CD4-positive, alpha-beta T cell treated with Interleukin-4 for 1 hour (primary cell): ENCODE measurements around the gene DPH3.
A peak's percentile ranks its signal among the peaks of the same experiment; 100 is the strongest.

Experiments
- DNase-seq, 2 donors: peaks; one replicate each; pipeline ENCODE4 v3.0.0-alpha.2; 2020 to 2022

The DPH3 gene

DNA sequence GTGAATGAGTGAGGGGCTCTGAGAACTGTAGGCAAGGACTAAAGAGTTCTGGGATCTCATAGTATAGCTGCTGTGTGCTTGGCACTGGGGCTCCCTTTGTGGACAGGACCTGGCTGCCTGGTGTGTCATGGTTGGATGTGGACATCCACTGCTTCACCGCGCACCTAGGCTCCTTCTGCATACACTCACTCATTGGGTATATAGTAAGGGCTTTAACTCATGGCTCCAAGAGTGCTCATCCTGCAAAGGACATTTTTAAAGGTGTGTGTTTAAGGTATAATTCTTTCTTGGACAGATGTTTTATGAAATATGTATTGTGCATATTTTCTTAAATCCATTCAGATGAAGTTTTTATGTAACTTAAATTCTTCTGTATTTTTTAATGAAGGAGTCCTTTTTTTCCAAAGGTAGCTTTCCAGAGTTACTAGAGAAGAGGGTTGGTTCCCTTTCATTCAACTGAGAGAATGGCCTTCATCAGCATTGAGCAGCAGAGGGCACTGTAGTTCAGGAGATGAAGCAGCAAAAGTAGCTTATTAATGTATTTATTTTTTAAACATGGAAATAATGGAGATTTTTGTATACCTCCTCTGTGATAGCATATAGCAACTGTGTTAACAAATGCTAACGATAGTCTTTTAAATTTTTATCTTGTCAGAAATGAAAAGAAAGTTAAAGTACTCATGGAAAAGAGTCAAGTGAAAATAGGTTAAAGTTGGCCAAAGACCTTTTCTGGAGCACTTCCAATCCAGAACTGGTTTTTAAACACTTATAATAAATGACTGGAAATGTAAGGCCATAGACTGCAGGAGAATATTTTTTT lies 25.5 kb upstream of the DPH3 start:
- peak; percentile 62 to 75 for DNase-seq

DNA sequence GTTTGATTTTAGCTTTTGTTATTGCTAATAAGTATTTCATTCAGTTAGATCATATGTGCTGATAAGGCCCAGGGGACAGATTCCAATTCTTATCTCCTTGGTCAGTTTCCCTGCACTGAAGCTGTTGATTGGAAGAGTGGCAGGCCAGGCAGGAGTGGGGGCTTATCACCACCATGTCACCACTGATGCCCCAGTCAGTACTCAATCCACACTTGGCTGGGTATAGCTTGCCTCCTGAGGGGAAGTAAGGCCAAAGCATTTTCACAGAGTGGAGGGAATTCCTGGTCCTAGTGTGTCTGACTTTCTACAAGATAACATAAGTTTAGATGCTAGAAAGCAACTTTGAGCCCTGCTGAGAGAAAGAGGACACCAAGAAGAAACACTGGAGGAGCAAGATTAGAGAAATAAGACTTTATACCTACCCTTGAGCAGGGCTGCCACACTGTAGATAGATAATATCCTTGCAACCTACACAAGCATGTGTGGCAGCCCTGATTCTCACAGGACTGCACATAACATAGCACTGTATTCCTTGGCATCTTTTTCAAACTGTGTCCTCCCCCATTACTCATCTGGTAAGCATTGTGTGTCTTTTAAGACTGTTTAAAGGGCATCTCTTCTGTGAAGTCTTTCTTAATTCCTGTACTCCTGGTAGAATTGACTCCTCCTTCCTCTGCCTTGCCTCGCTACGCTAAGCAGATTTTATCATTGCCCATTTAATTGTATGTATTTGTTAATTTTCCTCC lies 24.6 kb upstream of the DPH3 start:
- no peak for DNase-seq

DNA sequence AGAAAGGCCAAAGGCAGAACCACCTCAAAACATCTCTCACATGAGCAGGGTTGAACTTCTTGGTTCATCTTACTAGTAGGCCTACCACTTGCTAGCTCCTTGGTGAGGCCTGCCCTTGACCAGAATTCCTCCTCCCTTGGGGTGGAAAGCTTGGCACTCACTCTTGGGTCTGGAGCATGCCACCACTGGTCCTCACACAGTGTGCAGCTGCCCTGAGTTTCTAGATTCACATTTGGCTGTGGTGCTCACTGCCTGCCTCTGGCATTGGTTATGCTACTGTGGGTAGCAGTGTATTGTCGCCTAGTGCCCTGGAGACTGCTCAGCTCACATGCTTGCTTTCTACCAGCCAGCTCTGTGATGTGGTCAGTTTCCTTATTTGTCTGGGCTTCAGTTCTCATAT lies 23.9 kb upstream of the DPH3 start:
- no peak for DNase-seq

DNA sequence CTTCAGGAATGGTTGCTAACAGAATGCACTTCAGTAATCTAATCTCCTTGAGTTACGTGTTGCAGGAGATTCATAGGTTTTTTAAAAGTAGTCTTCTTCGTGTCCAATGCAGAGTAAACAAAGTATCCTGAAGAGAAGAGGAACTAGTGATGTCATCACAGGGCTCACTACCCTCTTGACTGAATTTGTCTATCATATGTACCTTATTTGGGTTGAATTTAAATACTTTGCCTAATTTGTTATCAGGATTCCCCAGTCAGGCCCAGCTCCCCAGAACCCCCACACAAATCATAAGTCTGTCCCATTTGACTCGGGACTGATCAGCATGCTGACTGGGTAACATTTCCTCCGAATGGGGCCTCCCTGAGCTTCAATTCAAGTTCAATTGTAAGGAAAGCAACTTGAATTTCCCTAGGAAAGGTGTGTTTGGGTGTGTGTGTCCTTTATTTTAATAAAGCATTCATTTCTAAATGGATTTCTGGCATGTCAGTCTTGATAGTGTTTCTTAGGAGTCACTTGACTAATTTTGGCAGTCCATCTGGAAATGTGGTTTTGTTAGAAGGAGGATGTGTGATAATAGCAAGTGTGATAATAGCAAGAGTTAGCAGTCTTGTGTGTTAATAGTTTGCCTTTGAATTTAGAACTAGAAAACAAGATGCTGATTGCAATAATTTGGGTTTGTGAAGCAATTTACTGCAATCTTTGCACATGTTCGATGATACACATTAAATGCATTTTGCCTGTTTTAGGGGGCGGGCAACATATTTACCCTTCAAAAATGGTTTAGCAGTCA lies 22.2 kb upstream of the DPH3 start:
- peak in 1 of 2 donors; percentile 34 for DNase-seq

DNA sequence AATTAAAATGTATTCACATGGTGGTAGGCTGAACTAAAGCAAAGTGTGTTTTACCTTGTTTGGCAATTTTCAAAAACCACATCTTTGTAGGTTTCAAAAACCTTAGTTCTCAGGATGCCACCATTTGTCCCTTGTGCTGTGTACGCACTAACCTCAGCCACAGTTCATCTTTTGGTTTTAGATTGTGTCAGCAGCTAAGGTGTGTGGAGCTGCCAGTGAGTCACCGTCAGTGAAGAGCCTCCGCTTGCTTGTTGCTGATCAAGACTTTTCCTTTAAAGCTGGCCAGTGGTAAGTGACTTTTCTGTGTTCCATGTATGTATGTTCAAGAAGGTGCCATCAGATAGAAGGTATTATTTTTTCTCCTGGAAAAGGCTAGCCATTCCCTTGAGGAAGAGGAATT lies 21.4 kb upstream of the DPH3 start:
- peak; percentile 77 to 82 for DNase-seq

DNA sequence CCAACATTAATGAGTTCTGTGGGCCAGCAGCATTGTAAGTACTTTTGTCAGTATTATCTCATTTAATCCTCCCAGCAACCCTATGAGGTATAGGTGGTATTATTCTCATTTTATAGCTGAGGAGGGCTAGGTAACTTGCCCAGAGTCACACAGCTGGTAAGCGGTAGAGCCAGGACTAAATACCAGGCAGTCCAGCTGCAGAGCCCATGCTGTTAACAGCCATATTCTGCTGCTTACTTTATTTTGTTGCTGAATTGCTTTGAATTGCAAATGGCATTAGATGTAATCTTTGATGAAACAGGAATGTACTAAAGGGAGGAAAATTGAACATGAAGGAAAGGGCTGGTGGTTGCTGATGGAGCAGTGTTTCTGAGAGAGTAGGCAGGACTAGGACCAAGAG lies 19.9 kb upstream of the DPH3 start:
- no peak for DNase-seq

DNA sequence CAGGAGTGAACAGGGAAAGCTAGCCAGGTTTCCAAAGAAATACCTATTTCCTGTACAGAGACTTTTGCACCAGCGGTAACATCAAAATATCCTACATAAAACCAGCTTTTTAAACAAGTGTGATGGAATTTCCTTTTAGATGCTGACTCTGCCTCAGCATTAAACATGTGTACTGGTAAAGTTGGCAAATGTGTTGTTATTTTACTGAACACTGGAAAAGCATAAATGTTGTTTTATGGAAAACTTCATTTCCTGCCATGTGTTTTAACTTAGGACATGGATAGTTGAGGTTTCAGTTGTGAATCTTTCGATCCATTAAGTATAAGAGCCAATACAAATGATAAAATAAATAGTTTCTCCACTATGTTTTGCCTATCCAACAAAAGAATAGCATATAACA lies 15.9 kb upstream of the DPH3 start:
- DNase-seq = no peak

DNA sequence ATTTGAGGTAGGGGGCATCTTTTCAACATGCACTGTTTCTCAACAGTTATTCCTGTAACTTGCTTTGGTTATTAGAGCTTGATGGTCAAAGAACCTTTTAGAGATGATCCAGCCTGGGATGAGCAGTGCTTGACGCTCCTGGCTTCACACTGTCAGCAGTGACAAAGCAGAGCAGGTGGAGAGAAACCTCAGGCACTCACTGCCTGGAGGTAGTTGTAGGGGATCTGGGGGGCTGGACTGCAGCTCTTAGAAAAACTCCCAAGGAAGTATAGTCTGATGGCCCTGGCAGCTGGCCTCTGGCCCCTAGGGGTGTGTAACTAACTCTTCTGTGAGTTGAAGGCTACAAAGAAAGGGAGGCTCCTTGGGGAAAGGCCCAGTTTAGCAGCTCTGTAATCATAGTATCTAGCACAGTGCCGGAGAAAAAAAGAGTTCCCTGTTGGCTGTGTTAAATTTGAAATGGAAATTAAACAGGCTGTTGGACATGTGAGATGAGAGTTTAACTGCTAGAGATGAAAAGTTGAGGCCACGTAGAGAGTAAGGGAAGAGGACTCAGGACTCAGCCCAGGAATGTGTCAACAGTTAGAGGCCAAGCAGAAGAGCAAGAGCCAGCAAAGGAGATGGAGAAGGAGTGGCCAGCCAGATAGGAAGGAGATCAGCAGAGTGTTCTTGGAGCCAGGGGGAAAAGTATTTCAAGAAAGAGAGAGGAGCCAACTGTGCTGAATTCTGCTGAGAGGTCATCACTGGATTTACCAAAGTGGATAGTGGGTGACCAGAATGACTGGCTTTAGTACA lies 14.5 kb upstream of the DPH3 start:
- DNase-seq = no peak

DNA sequence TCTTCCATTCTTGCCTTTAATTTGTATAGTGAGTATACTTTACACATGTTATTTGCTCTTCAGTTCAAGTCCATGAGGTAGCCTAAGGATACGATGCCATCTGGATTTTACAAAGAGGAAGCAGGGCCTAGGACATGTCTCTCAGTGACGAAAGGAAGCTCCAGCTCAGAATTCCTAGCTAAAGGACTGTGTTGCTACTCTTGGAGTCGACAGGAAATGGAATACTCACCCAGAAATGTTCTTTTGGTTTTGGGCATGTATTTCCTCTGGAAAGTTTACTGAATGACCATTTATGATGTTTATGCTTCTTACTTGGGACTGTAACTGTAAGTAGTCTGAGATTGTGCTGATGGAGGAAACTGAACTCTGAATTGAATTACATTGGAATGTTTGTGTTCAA lies 12.7 kb upstream of the DPH3 start:
- DNase-seq = no peak

DNA sequence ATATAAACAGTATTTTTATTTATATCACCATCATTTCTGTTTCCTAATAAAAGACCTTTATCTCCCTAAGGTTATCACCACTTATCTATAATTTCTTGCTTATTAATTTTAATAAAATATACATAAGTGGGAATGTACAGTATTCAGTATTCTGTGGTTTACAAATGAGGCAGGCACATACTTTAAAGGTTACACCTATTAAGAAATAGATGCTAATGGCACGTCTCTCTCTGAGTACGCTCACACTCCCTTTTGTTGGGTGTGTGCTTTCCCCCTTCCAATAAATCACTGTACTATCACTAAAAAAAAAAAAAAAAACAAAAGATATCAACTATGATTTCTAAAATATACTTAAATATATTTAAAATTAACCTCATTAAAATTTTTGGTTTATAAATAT lies 9.1 kb upstream of the DPH3 start:
- DNase-seq = no peak

DNA sequence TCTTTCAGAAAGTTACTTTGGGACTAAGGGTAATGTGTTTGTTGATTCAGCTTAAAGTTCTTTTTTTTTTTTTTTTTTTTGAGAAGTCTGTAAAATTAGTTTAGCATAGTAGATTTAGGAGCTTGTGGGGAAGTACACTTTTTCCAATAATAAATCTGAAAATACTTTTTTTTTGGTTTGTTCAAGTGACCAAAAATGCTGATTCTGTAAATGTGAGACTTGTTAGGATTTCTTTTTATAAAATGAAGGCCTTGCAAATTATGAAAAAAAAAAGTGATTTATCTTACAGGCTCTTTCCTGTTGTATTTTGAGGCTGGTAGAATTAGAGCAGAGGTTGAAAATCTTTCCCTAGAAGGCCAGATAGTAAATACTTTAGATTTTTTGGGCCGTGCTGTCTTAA lies 7.8 kb upstream of the DPH3 start:
- no peak for DNase-seq

DNA sequence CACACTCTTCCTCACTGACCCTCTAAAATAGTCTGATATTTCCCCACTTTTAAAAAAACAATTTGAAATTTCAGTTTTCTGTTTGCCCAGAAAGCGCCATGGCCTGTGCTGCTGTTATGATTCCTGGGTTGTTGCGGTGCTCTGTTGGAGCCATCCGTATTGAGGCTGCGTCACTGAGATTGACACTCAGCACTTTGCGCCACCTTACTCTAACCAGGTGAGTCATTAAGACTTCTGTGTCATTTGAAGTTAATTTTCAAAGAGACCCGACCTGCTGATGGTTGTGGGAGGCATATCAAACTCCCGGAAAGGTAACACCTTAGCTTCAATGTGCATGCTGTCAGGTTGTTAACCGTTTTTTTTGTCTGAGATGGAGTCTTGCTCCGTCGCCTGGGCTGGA lies 6.1 kb upstream of the DPH3 start:
- no peak for DNase-seq

DNA sequence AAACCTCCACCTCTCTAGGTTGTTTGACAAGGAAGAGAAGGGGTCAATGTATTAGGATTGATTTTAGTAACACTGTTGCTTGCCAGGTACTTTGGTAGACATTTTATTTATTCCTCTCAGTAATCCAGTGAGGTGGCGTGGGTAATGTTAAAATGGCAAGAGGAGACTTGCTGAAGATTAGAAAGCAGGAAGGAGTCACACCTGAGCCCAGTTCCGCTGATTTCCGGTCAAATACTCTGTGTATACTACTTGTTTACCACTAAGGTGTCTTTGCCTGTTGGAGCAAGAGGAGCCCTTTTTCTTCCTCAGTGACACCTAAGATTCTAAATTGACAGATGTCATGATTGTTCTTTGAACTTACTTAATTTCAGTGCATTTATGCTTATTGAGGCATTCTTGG lies 2.0 kb upstream of the DPH3 start:
- no peak for DNase-seq

DNA sequence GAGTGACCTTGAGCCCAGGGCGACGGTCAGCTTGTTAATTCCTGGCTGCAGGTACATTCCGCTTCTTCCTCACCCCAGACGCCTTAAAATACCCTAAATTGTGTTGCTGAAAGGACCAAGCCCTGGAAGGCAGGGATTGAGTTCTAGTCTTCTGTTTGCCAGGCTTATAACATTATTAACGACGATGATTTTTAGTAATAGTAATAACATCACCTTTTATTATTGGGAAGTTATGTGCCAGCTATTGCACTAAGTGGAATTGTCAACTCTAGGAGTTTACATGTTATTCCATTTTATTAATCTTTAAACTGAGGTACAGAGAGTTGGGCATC lies 678 bp upstream of the DPH3 start:
- no peak for DNase-seq

DNA sequence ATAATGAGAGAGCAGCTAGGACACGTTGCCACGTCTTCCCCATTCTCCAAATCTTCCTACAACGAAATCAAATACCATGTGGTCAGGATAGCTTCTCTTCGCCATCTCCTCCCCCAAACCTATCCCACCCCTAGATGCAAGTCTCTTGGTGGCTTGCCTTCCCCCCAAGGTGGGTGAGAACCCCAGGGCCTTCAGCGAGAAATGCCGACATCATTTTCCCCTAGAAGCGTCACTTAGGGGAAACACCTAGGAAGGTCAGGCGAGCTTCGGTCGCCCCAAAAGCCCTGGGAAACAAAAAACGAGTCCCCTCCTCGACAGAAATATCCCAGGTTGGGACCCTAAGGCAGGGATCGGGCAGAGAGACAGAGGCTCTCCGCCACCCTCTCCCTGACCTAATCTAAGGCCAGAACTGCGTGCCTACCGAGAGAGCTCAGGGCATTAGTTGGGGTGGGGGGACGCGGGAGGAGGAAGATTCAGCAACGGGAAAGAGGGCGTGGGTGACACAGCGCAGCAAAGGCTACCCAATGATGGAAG lies 502 bp downstream of the DPH3 start:
- no peak for DNase-seq

DNA sequence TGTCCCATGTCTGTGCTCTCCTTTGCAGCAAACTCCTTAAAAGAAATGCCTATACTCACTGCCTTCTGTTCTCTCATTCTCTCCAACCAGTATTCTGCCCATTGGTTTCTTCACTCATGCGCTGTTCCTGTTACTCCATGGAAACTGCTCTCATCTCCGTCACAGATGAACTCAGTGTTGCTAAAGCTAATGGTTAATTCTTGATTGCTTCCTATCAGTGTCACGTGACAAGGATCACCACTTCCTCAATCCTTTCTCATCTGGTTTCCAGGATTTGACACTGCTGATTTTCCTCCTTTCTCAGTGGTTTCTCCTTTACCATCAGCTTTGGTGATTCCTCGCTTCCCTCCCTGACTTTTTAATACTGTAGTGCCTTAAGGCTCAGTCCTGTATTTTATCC lies 2.6 kb downstream of the DPH3 start:
- DNase-seq = no peak

DNA sequence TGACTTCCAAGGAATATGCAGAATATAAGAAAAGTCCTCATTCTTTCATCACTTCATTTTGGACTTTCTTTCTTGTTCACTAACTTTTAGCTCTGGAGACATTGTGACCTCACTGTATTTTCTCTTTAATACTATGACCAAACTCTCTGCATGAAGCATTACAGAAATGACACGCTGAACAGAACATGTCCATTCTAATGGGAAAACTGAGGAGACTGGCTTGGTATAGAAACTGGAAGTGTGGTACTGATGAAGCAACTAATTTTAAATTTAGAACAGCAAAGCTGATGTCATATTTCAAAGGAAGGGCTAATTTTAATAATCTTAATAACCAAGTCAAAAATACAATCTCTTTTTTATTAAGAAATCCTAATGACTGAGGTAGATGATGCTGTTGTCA lies 4.7 kb downstream of the DPH3 start:
- no peak for DNase-seq

DNA sequence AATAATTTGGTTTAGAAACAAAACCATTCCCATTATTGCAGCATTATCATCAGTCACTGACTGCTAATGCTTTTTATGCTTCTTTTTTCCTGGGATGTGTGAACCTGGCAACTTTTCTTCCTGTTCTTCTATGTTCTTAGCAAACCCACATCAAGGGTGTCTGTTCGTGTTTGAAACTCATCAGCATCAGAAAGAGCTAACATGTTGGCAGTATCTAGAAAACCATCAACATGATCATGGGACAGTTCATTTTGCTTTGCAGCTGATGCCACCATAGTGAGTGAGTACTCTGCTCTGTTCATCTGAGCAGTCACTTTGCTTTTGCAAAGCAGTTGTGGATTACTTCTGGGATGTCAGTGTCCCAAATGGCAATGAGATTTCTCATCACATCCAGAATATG lies 5.9 kb downstream of the DPH3 start:
- DNase-seq = no peak

DNA sequence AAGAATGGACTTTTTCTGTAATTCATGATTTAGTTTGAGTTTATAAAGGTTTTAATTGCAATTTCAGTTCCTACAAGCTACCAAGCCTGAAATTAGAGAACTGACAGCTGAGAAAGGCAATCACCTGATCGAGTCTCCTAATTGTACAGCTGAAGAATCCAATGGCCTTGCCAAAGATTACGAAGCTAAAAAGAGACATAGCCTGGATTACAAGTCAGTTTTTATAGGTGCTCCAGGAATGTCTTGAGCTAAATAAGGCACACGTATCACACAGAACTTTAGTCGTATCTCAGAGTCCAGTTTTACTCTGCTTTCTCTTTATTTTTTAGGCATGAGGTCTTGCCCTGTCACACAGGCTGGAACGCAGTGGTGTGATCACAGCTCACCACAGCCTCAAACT lies 6.6 kb downstream of the DPH3 start:
- DNase-seq = no peak

DNA sequence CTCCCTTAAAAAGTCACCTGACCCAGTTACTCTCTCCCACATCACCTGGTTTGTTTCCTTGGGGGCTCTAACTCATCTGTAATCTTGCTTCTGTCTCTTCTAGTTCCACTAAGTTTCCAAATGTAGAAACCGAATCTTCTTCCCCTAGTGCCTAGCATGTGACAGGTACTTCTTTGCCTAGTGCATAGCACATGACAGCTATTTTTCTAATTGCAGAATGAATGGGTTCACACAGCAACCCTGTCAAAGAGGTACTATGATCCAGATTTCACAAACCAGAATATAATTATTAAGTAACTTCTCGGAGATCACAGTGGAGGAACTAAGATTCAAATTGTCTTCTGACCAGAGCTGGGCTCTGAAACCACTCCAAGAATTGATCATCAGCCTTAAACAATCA lies 7.4 kb downstream of the DPH3 start:
- no peak for DNase-seq

DNA sequence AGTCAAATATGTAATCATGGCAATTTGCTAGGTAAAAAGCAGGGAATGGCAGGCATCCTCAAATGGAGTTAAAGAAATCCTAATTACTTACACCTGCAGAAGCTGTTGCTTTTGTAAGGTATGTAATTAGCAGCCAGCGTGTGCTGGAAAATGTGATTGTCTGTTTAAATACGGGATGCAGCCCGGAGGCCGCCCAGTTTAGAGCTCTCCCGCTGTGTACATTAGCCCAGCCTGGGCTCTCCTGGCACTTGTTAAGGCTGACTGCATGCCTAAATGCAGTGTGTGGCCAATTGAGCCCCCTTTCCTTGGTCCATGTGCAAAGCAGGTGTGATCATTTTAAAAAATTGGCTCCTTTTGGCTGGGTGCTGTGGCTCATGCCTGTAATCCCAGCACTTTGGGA lies 9.0 kb downstream of the DPH3 start:
- DNase-seq = no peak

DNA sequence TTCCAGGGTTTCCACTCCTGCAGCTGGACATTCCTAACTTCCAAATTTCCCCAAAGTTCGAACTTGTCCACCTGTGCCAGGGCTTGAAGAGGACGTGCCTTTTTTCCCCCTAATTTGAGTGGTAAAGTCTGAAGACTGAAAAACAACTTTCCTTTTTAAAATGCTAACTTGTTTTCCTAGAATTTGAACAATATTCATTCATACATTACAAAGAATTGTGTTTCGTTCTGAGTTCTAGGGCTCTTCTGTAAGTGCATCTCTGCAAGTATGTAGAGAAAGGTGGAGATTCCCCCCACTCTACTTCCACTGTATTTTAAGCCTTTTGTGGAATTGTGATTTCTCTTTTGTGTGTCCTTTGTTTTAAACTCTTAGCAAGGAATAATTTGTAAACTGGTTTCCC lies 9.4 kb downstream of the DPH3 start:
- no peak for DNase-seq

DNA sequence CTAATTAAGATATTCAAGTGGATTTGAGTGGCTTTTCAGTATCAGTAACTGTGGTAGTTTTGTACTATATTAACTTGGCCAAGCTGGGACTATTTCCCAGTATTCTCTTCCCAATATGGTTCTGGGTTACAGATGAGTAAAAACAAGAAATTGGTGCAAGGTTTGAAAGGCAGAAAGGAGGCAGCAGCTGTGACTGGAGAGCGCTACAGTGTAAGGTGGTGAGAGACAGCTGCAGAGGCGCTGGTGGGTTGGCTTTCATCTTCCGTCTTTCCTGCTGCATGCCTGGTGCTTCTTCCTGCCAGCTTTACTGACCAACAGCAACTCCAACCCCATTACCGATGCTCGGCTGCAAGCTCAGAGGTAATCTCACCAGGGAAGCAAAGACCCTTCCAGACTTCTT lies 9.8 kb downstream of the DPH3 start:
- DNase-seq = no peak
